Ovary (tissue), 3 donors: ENCODE measurements around the gene ZP3.
"Not testable (repeated sequence)": the region's sequence is repeated elsewhere in the genome, so short reads cannot be mapped to it uniquely, and the experiment has no call there.

Experiments used
- CTCF ChIP-seq, 3 donors: fragments of 450-650 bp in 2 of 3; fragments of 200-600 bp in 1 of 3; IDR thresholded peaks; one replicate each; pipeline versions ENCODE4 v1.5.1 to v1.8.0; 2016 to 2022; ENCODE audit warnings: antibody characterized with exemption in 3 of 3, mild to moderate bottlenecking in 1 of 3
- EP300 ChIP-seq: sonication (generic); formaldehyde crosslinking; IDR thresholded peaks from one replicate; pipeline ENCODE4 v1.6.1; 2017; ENCODE audit warnings: antibody characterized with exemption
- POLR2A ChIP-seq: fragments of 450-650 bp; IDR thresholded peaks from one replicate; pipeline ENCODE4 v1.6.1; 2017; ENCODE audit warnings: antibody characterized with exemption, mild to moderate bottlenecking, moderate library complexity
- donor health status: DM: no; HTN: no; CAD: no.

- TF ChIP-seq POLR2A; CTCF (IDR thresholded peaks at IDR 0.05); EP300: not testable (repeated sequence)
Measured at GRCh38 chr7:76476280-76476679, 51.5 kb downstream of the ZP3 start.
